GM12865 (cell line): ENCODE measurements around the gene ZNF444.

Experiments
- DNase-seq: peaks from one replicate; pipeline ENCODE4 v3.0.0; 2010; ENCODE audit warnings: low read depth
- H3K4me3 ChIP-seq: 2 replicates; pipeline ENCODE4 v1.5.1; 2011; ENCODE audit warnings: mild to moderate bottlenecking, low read depth, low read length, control low read depth
- CTCF ChIP-seq: IDR thresholded peaks from 2 replicates; pipeline ENCODE4 v1.5.1; 2011; ENCODE audit warnings: low read length, control low read depth, low read depth, inconsistent platforms; ENCODE audit not compliant: insufficient read depth; ENCODE audit errors: missing control alignments

The ZNF444 gene

GRCh38 chr19:56119582-56119978 is 21.5 kb upstream of the ZNF444 start:
- DNase-seq, result no peak
- no peak for TF ChIP-seq CTCF
- peak overlapping the region; percentile 84 for H3K4me3 ChIP-seq

- TF ChIP-seq CTCF, result no peak
- H3K4me3 ChIP-seq, result peak overlapping the region; percentile 84
- DNase-seq, result no peak
Observed at GRCh38 chr19:56120002-56120370, 21.1 kb upstream of the ZNF444 start.

GRCh38 chr19:56120371-56121179 is 20.5 kb upstream of the ZNF444 start:
- no peak for TF ChIP-seq CTCF
- peak overlapping the region; percentile 84 for H3K4me3 ChIP-seq
- DNase-seq, result peak; percentile 91

- peak within 1 kb of the TSS; percentile 84 for H3K4me3 ChIP-seq
- DNase-seq, result peak; percentile 99
- TF ChIP-seq CTCF, result no peak
Observed at GRCh38 chr19:56121180-56122167, 19.6 kb upstream of the ZNF444 start, which contains the start of gene ZNF787. Gene ZNF787 (minus strand): TSS chr19:56121295. CDS start chr19:56103217, 18,078 bp downstream.

- H3K4me3 ChIP-seq, result no peak overlapping the region
- no peak for TF ChIP-seq CTCF
- no peak for DNase-seq
Observed at GRCh38 chr19:56123266-56123891, 17.7 kb upstream of the ZNF444 start.

- TF ChIP-seq CTCF, result no peak
Observed at GRCh38 chr19:56124578-56124977, 16.5 kb upstream of the ZNF444 start.

More at GRCh38 chr19:56124578-56124977, 16.5 kb upstream of the ZNF444 start:
- no peak for DNase-seq
- H3K4me3 ChIP-seq, result no peak overlapping the region
